ENCODE data around the gene KCNQ1. TPM values are rescaled to one million over a fixed set of nuclear protein-coding genes. Genes with fewer than 3 reads are reported as not detected.

Gene KCNQ1
- polyA plus RNA-seq, 1 donor (not counting 4 experiments of a cell fraction or from before 2014, with no cell fraction given), result not detected

DNA sequence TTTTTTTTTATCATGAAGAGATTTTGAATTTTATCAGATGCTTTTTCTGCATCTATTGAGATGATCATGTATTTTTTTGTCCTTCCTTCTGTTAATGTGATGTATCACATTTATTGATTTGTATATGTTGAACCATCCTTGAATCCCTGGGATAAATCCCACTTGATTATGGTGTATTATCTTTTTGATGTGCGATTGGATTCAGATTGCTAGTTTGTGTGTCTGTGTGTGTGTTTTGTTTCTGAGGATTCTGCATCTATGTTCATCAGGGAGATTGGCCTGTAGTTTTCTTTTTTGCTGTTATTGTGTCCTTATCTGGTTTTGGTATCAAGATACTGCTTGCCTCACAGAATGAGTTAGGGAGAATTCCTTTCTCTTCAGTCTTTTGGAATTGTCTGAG is 202.4 kb downstream of the KCNQ1 start:
- Histone ChIP-seq H3K9me3 (ENCODE audit: control insufficient read depth, low read depth, low read length) (peaks cover 5% of the 10 kb centered on the region), H3K9me1 (ENCODE audit: control insufficient read depth, extremely low read depth, insufficient read depth, low read length) (no peaks in the 10 kb centered on the region), H2AFZ (ENCODE audit: control insufficient read depth, low read length) (no peak overlapping the region), H3K4me1 (ENCODE audit: control insufficient read depth, extremely low read depth, insufficient read depth, low read length) (no peaks in the 10 kb centered on the region), H3K79me2 (ENCODE audit: control insufficient read depth, insufficient read depth, low read length) (no peaks in the 10 kb centered on the region), H4K20me1 (ENCODE audit: control insufficient read depth, extremely low read depth, insufficient read depth, low read length) (no peaks in the 10 kb centered on the region), H3K27ac (ENCODE audit: control insufficient read depth, insufficient read depth, low read length) (no peak overlapping the region), H3K4me2 (ENCODE audit: control insufficient read depth, extremely low read depth, insufficient read depth, low read depth, low read length) (no peak overlapping the region), H3K36me3 (ENCODE audit: control insufficient read depth in 2 of 2, extremely low read depth in 1 of 2, insufficient read depth in 2 of 2, low read length in 2 of 2) (no peaks in the 10 kb centered on the region), H3K9ac (ENCODE audit: control insufficient read depth, extremely low read depth, insufficient read depth, low read length) (no peak overlapping the region), H3K27me3 (ENCODE audit: control insufficient read depth, extremely low read depth, insufficient read depth, low read length) (no peaks in the 10 kb centered on the region), H3K4me3 (ENCODE audit: control insufficient read depth in 2 of 3, extremely low read depth in 1 of 3, insufficient read depth in 2 of 3, low read depth in 1 of 3, low read length in 3 of 3) (no peak overlapping the region)
- no peak for TF ChIP-seq CTCF (optimal IDR thresholded peaks at IDR 0.05 in 1 of 3, IDR thresholded peaks at IDR 0.05 in 1 of 3, conservative IDR thresholded peaks at IDR 0.05 in 1 of 3; ENCODE audit: extremely low read depth in 1 of 3, insufficient read depth in 2 of 3, low read length in 3 of 3)
- no peak for TF ChIP-seq EZH2 (IDR thresholded peaks at IDR 0.05; ENCODE audit: low read length)
- dilution Hi-C loops (cut with MboI; ENCODE audit: extremely low pct_ligation_motif_present, low sequenced_read_pairs), result no loop called here
- FAIRE-seq (no peak), DNase-seq (ENCODE audit: low read depth, low spot score) (no peak)

GRCh38 chr11:2647953-2648352 is 203.1 kb downstream of the KCNQ1 start:
- no peak overlapping the region for H2AFZ ChIP-seq (ENCODE audit: control insufficient read depth, low read length)
- no peaks in the 10 kb centered on the region for H3K27me3 ChIP-seq (ENCODE audit: control insufficient read depth, extremely low read depth, insufficient read depth, low read length)
- TF ChIP-seq CTCF (optimal IDR thresholded peaks at IDR 0.05 in 1 of 3, IDR thresholded peaks at IDR 0.05 in 1 of 3, conservative IDR thresholded peaks at IDR 0.05 in 1 of 3; ENCODE audit: extremely low read depth in 1 of 3, insufficient read depth in 2 of 3, low read length in 3 of 3), result no peak
- no peak for TF ChIP-seq EZH2 (IDR thresholded peaks at IDR 0.05; ENCODE audit: low read length)
- H3K9me3 ChIP-seq (ENCODE audit: control insufficient read depth, low read depth, low read length), result peaks cover 5% of the 10 kb centered on the region
- no peak overlapping the region for H3K4me2 ChIP-seq (ENCODE audit: control insufficient read depth, extremely low read depth, insufficient read depth, low read depth, low read length)
- no peak overlapping the region for H3K4me3 ChIP-seq (ENCODE audit: control insufficient read depth in 2 of 3, extremely low read depth in 1 of 3, insufficient read depth in 2 of 3, low read depth in 1 of 3, low read length in 3 of 3)
- no peaks in the 10 kb centered on the region for H3K9me1 ChIP-seq (ENCODE audit: control insufficient read depth, extremely low read depth, insufficient read depth, low read length)
- no peak overlapping the region for H3K27ac ChIP-seq (ENCODE audit: control insufficient read depth, insufficient read depth, low read length)
- DNase-seq (ENCODE audit: low read depth, low spot score) (no peak), FAIRE-seq (no peak)
- H3K9ac ChIP-seq (ENCODE audit: control insufficient read depth, extremely low read depth, insufficient read depth, low read length), result no peak overlapping the region
- H3K4me1 ChIP-seq (ENCODE audit: control insufficient read depth, extremely low read depth, insufficient read depth, low read length), result no peaks in the 10 kb centered on the region
- dilution Hi-C loops (cut with MboI; ENCODE audit: extremely low pct_ligation_motif_present, low sequenced_read_pairs), result no loop called here
- H3K79me2 ChIP-seq (ENCODE audit: control insufficient read depth, insufficient read depth, low read length), result no peaks in the 10 kb centered on the region
- H4K20me1 ChIP-seq (ENCODE audit: control insufficient read depth, extremely low read depth, insufficient read depth, low read length), result no peaks in the 10 kb centered on the region
- H3K36me3 ChIP-seq (ENCODE audit: control insufficient read depth in 2 of 2, extremely low read depth in 1 of 2, insufficient read depth in 2 of 2, low read length in 2 of 2), result no peaks in the 10 kb centered on the region

All from keratinocyte (primary cell).